ENCODE data around the gene TNK2. TPM values are rescaled to one million over a fixed set of nuclear protein-coding genes. Genes with fewer than 3 reads are reported as not detected.
"Not testable (repeated sequence)": the region's sequence is repeated elsewhere in the genome, so short reads cannot be mapped to it uniquely, and the experiment has no call there.

TNK2 gene
- total RNA-seq, 2 donors from 2014 or later, result 18.3 to 33.9 TPM

GRCh38 chr3:195863121-195864061 is 45.0 kb downstream of the TNK2 start:
- ATAC-seq (peak; percentile 96), DNase-seq (peak; percentile 82 to 91)
- intact Hi-C loops (cut with DNase I, micrococcal nuclease), result loop anchor here in 1 of 2 donors (10.0 kb wide), 1 partner anchor 51 kb away; no protein-coding TSS in a partner anchor

DNA sequence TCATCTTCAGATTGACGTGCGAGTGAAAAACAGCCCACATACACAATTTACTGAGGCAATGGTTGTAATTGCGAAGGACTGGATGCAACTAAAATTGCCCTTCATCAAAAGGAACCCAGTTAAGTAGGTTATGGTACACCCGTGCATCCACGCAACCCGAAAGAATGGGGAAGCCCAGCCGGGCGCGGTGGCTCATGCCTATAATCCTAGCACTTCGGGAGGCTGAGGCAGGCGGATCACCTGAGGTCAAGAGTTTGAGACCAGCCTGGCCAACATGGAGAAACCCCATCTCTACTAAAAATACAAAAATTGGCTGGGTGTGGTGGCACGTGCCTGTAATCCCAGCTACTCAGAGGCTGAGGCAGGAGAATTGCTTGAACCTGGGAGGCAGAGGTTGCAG is 46.0 kb downstream of the TNK2 start:
- intact Hi-C loops (cut with DNase I, micrococcal nuclease), result loop anchor here in 1 of 2 donors (10.0 kb wide), 1 partner anchor 52 kb away; no protein-coding TSS in a partner anchor
- peak in 1 of 2 donors; percentile 11 for DNase-seq
- not testable (repeated sequence) for ATAC-seq

GRCh38 chr3:195860456-195860855 is 47.9 kb downstream of the TNK2 start:
- DNase-seq, result no peak
- intact Hi-C loops (cut with DNase I, micrococcal nuclease), result loop anchor here in 1 of 2 donors (10.0 kb wide), 1 partner anchor 54 kb away; no protein-coding TSS in a partner anchor
- no peak for ATAC-seq

DNA sequence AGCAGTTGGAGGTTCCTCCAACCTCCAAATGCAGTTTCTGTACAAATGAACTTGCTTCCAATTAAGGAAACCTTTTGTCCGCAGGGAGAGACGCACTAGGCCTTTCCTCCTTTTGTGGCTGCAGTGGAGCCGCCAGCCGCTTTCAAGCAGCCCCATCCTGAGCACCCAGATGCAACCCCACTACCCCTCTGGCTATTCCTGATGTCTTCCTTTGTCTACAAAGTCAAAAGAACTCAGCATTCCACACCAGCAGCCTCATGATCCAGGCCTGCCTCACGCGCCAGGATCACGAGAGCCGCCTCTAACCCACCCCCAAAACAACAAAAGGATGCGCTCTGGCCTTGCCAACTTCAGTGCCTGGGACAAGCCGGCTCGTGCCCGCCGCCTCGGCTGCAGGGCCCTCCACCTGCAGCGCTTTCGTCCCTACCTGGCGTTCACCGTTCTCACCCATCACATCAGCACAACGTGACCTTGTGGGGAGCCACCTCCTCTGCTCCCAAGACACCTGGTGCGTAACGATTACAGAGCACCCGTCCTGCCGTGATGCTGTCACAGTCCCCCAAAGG is 48.4 kb downstream of the TNK2 start:
- intact Hi-C loops (cut with DNase I, micrococcal nuclease), result loop anchor here (2.0 to 10.0 kb wide), 2 partner anchors 55 kb away; no protein-coding TSS in a partner anchor
- no peak for ATAC-seq
- no peak for DNase-seq

GRCh38 chr3:195859061-195859845 is 49.1 kb downstream of the TNK2 start:
- peak; percentile 25 for ATAC-seq
- intact Hi-C loops (cut with DNase I, micrococcal nuclease), result loop anchor here in 1 of 2 donors (2.0 kb wide), 1 partner anchor 56 kb away; no protein-coding TSS in a partner anchor
- DNase-seq, result peak in 1 of 2 donors; percentile 79

DNA sequence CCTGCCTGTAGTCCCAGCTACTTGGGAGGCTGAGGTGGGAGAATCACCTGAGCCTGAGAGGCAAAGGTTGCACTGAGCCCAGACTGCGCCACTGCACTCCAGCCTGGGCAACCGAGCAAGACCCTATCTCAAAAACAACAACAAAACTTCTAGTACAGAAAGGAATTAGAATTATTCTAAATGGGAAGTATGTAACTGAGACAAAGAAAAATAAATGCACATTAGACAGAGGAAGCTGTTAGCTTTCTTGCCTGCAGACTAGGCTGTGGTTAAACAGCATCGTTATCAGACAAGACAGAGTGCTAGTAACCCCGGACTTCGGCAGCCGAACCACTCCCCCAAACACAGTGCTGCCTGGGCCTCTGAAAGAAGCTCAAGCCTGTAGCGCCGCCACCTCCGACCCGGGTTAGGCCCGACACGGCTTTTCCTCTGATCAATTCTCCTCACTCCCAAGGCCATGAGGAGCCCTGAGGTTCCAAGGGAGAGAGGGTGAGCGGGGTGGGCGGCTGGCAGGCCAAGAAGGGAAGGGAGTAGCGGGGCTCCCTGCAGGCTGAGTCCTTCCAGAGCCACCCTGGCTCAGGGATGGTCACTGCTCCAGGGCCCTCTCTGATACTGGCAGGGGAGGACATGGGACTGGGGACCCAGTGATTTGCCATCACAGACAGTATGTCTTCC is 51.8 kb downstream of the TNK2 start:
- no peak for ATAC-seq
- no peak for DNase-seq
- intact Hi-C loops (cut with DNase I, micrococcal nuclease), result no loop called here

DNA sequence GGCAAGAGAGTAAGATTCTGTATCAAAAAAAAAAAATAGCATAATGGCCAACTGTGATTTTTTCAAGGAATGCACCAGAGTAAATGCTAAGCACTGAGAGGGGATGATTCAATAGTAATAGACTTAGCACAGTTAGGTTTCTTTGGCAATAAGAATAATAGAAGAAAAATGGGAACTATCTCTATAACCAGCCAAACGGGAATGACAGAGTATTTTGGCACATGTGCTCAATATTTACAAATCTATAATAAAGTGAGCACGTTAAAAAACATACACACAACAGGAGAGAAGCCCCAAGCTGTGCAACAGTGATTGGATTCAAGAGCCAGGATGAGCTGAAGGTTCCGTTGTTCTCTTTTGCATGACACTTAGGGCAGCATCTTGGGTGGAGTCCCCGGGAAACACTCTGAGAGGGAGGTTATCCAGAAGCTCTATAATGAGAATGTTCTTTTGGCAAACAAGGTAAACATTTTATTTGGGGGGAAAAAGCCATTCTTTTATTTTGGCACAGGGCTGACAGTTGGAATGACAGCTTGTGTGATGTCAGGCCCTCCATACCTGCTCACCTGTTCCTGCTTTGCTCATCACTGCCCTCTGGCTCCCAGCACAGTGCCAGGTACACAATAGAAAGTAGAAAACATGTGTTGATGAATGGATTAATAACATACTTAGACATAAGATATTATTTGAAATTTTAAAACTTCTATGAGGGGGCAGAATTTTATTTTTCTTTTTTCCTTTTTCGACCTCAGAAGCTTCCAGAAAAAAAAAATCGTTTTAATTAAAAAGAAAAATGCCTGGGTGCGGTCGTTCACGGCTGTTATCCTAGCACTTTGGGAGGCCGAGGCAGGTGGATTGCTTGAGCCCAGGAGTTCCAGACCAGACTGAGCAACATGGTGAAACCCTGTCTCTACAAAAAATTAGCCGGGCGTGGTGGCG is 52.6 kb downstream of the TNK2 start:
- ATAC-seq (peak; percentile 62), DNase-seq (no peak)
- intact Hi-C loops (cut with DNase I, micrococcal nuclease), result no loop called here

DNA sequence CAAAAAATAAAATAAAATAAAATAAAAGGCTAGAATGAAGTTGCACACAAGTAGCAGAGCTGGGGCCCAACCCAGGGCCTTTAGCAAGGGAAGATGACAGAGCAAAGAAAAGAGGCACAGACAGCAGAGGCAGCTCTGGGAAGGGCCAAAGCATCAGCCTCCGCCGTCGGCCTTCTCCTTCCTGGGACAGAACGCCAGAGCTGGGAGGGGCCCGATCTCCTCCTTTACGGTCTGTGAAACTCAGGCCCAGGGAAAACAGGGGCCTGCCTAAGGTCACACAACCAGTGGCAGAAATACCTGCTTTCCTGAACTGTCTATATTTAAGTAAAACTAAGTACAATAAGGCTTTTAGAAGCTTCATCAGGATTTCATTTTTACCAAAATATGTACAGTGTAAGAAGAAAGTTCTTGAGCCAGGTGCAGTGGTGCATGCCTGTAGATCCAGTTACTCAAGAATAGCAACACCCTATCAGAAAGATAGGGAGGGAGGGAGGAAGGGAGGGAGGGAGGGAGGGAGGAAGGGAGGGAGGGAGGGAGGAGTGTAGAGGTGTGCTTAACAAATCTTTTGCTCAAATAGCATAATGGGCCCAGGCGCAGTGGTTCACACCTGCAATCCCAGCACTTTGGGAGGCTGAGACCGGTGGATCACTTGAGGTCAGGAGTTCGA is 53.6 kb downstream of the TNK2 start:
- DNase-seq (peak in 1 of 2 donors; percentile 33), ATAC-seq (peak; percentile 35)
- intact Hi-C loops (cut with DNase I, micrococcal nuclease), result no loop called here

GRCh38 chr3:195853996-195854395 is 54.4 kb downstream of the TNK2 start:
- intact Hi-C loops (cut with DNase I, micrococcal nuclease), result no loop called here
- peak in 1 of 2 donors; percentile 27 for DNase-seq
- no peak for ATAC-seq

GRCh38 chr3:195853036-195853435 is 55.3 kb downstream of the TNK2 start:
- DNase-seq (peak in 1 of 2 donors; percentile 19), ATAC-seq (no peak)
- intact Hi-C loops (cut with DNase I, micrococcal nuclease), result no loop called here

GRCh38 chr3:195850857-195851543 is 57.4 kb downstream of the TNK2 start:
- peak; percentile 83 to 94 for DNase-seq
- ATAC-seq, result peak; percentile 73
- intact Hi-C loops (cut with DNase I, micrococcal nuclease), result no loop called here

GRCh38 chr3:195849322-195850074 is 58.9 kb downstream of the TNK2 start:
- ATAC-seq, result peak; percentile 15
- DNase-seq, result no peak
- intact Hi-C loops (cut with DNase I, micrococcal nuclease), result no loop called here

- intact Hi-C loops (cut with DNase I, micrococcal nuclease), result no loop called here
- ATAC-seq (peak; percentile 18), DNase-seq (no peak)
Observed at GRCh38 chr3:195847055-195847950, 61.0 kb downstream of the TNK2 start.

DNA sequence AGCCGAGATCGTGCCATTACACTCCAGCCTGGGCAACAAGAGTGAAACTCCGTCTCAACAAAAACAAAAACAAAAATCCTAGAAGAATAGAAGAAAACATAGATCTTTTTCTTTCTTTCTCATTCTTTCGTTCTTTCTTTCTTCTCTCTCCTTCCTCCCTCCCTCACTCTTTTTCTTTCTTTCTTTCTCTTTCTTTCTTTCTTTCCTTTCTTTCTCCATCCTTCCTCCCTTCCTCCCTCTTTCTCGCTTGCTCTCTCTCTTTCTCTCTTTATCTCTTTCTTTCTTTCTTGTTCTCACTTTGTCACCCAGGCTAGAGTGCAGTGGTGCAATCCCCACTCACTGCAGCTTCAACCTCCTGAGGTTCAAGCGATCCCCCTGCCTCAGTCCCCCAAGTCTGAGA is 62.9 kb downstream of the TNK2 start:
- ATAC-seq (no peak), DNase-seq (no peak)
- intact Hi-C loops (cut with DNase I, micrococcal nuclease), result no loop called here

Data from left colon (tissue), 2 donors.